Pulmonary artery endothelial cell (primary cell): ENCODE measurements around the gene AP1S3. TPM values are rescaled to one million over a fixed set of nuclear protein-coding genes. Genes with fewer than 3 reads are reported as not detected.
"Not testable (repeated sequence)": the region's sequence is repeated elsewhere in the genome, so short reads cannot be mapped to it uniquely, and the experiment has no call there.

Source experiments
- DNase-seq: peaks from one replicate; pipeline ENCODE4 v3.0.0-alpha.2; 2011; ENCODE audit warnings: low read depth, low spot score
- total RNA-seq: library from RNA; depleted of rRNA; stranded (reverse); fragments of >200 nt; gene quantifications from 2 replicates; pipeline ENCODE4 v1.2.3, GENCODE V29; 2014

AP1S3 gene
- total RNA-seq, 1 donor from 2014 or later: 3.4 TPM

DNA sequence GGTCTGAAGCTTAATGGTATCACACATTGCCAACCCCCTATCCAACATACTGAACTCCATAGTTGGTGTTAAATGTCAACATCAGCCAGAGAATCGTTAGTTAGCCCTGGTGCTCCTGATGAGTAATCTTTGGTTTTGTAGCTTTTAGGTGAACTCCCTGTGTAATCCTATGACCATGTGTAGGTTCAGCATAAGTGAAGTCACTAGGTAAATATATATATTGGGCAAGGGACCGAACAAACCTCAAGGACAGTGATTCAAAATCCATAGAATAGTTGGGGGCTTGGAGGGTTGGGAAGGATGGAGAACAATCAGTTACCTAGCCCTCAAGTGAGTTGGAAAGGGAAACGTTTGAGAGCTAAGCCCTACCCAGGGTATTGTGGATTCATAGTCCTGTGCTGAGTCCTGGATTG lies 16.0 kb upstream of the AP1S3 start:
- no peak for DNase-seq

DNA sequence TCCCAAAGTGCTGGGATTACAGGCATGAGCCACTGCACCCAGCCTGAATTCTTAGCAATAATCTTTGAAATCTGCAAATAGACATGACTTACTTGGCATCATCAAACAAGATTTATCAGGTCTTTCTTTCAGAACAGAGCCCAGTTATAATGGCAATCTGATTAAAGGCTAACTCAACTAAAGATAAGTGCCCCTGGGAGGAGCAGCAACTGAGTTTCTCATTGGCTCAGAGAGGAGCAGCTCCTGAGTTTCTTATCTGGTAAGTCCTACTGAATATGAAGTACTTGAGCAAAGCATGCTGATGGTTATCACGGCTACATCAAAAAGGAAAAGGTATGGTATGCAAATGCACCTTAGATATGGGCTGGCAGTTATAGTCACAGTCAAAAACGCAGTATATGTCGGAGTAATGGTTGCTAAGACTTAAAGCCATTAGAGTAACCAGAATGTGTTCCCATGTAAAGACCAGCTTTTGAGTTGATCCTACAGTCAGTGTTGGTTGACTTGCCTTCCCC lies 15.0 kb upstream of the AP1S3 start:
- no peak for DNase-seq

DNA sequence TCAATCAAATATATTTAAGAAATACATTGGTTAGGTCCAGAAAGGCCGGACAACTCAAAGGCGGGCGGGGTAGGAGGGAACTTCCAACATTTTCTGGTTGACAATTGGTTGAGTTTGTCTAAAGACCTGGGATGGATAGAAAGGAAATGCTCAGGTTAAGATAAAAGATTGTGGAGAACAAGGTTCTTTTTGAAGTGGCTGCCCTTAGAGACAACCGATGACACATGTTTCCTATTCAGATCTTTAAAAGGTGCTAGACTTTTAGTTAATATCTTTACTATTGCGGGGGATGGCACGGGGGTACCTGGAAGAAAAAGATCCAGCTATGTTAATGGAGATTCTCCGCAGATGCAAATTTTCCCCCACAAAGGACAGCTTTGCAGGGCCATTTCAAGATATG lies 10.0 kb upstream of the AP1S3 start:
- no peak for DNase-seq

DNA sequence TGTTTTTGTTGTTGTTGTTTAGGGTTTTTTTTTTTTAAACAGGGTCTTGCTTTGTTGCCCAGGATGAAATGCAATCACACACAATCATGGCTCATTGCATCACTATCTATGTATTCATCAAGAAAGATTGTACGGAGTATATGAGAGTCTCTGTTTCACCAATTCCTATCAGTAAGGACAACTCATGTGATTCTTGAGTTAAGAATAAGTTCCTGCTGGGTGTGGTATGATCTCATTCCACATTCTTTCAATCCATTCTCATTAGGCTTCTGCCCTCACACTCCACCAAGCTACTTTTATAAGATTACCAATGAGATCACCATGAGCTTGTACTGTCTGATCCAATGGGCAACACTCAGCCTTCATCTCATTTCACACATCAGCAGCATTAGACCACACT lies 9.1 kb upstream of the AP1S3 start:
- DNase-seq: no peak

DNA sequence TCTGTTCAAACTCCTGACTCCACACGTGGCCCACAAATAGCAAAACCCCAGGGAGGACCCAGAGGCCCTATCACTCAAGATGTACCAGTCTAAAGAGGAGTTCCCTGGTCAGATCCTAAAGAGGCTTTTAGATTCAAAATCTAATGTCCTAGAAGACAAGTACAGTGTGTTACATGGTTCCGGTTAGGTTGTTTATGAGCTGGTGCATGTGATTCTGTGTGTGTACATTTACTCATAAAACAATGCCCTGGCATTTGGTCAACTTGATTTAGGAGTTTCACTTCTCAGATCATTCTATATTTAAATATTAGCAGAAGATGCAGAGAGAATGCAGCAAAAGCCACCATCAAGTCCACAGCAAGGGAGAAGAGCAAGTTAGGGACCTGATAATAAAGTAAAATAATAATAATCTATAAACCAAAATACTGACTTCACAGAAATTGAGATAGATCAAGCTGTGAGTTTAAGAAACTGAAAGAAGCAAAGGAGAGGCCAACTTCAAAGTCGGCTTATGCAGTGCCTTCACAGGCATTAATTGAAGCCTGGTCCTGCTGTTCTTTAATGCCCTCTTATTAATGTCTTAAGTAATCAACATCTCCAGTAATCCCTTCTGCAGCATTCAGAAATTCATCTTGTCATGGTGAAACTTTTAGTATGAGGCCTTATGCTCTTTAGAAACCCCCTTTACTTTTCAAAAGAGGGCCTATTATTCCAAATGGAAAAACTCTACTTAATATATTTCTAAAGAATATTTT lies 4.2 kb upstream of the AP1S3 start:
- DNase-seq: no peak

DNA sequence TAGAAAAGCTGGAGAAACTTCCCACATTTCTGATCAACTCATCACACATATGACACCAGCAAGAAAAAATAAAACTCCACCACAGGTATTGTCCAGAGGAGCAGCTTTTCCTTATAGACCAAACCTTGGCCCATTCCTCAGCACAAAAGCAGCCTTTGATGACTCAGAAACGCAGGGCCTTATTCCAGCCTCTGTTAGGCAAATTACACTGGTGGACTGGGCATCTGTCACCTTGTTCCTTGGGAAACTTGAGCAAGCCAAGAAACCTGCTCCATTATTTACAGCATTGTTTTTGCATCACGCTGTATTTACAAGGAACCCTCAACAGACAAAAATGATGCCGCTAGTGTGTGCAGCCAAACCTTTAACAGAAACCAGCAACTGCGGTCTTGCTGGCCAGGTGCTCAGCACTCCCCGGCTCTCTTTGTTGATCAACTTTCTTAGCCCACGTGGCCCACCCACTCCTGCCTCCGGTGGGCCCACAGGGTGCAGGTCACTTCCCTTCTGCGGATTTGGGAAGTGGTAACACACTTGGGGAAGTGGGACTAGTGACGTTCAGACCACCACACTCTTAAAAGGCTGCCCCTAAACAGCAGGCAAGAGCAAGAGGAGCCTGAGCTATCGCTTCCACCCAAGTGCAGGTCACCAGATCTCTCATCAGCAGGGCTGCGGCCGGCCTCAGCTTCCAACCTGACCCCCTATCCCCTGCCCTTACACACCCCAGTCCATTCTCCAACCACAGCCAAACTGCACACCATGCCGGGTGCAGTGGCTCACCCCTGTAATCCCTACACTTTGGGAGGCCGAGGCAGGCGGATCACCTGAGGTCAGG lies 1.5 kb downstream of the AP1S3 start:
- no peak for DNase-seq

DNA sequence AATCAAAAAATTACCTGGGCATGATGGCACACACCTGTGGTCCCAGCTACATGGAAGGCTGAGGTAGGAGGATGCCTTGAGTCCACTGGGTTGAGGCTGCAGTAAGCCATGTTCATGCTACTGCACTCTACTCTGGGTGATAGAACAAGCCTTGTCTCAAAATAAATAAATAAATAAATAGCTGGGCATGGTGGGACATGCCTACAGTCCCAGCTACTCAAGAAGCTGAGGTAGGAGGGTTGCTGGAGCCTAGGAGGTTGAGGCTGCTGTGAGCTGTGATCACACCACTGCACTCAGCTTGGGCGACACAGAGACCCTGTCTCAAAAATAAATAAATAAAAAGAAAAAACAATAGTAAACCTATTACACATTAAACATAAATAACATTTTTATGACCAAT lies 3.0 kb downstream of the AP1S3 start:
- no peak for DNase-seq

DNA sequence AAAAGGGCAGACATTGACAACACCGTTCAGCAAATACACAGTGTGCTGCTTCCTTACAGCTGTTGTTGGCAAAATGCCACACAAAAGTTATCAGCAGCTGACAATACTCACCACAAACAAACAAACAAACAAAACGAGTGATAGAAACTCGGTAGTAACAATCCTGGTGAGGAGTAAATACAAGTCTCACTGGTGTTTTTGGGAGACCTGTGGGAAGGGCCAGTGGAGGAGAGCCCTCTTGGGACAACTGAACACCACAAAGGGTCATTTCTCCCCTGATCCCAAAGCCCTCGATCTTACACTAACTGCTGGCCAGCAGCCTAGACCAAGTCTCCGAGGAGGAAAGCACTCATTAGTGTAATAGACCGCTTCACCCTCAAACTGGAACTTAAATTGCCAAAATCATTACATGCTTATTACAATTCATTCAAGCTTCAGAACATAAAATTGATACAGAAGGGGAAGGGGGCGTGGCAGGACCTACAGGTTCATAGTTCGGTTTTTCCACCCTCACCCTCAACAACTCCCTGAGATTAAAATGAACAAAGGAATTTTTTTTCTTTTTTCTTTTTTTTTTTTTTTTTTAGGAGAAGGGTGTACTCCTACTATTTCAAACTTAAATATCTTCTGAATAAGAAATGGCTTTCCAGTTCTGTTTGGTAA lies 5.0 kb downstream of the AP1S3 start:
- no peak for DNase-seq

DNA sequence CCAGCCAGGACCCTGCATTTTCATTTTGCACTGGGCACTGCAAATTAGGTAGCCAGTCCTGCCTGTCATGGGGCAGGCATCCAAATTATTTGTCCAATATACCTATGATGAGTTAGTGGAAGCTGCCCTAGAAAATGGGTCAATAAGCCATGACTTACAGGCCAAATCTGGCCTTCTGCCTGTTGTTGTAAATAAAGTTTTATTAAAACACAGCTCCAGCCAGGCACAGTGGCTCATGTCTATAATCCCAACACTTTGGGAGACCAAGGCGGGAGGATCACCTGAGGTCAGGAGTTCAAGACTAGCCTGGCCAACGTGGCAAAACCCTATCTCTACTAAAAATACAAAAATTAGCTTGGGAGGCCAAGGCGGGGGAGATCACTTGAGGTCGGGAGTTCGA lies 8.3 kb downstream of the AP1S3 start:
- no peak for DNase-seq

DNA sequence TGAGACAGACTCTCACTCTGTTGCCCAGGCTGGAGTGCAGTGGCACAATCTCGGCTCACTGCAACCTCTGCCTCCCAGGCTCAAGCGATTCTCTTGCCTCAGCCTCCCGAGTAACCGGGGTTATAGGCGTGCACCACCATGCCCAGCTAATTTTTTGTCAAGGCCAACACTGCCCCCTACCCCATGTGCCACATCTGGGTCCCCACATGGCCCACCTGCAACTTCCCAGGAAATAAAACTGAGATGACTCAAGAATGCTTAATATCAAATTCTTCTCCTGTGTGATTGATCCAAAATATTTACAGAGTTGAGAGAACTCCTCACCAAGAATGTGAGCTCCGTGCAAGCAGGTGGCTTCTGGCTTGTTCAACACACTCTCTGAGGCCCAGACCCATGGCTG lies 9.1 kb downstream of the AP1S3 start:
- no peak for DNase-seq

DNA sequence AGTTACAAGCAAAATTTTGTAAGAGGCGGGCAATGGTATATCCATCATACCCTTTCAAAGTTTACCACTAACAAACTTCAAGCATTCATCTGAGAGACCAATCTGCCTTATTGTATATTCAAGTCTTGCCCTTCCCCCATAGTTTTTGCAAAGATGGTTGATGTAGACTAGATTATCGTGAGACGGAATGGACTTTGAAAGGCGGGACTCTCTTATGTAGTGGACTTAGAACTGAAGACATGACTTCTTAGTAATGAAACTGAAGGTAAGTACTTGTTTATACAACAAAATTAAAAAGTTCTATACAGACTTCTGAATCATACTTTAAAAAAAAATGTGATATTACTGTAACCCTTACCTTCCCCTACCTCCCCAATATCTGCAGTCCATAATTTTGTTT lies 10.4 kb downstream of the AP1S3 start:
- DNase-seq: no peak

DNA sequence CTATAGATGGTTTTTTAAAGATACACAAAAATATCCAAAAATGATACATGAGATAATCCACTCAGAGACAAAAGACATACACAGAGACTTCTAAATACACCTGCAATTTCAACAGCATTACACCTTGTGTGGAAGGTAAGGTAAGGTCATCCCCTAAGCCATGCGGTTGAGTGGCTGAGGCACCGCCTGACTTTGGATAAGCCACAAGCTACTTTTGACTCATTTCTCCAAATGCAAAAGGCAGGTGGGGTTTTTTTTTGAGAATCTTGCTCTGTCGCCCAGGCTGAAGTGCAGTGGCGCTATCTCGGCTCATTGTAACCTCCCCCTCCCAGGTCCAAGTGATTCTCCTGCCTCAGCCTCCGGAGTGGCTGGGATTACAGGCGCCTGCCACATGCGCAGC lies 13.1 kb downstream of the AP1S3 start:
- no peak for DNase-seq

DNA sequence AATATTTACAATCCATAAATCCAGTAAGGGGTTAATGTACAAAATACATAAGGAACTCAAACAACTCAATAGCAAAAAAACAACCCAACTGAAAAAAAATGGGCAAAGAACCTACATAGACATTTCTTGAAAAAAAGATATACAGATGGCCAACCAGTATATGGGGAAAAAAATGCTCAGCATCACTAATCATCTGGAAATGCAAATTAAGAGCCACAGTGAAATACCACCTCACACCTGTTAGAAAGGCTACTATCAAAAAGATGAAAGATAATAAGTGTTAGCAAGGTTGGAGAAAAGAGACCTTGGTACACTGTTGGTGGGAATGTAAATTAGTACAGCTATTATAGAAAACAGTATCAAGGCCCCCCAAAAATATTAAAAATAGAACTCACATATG lies 14.6 kb downstream of the AP1S3 start:
- no peak for DNase-seq

DNA sequence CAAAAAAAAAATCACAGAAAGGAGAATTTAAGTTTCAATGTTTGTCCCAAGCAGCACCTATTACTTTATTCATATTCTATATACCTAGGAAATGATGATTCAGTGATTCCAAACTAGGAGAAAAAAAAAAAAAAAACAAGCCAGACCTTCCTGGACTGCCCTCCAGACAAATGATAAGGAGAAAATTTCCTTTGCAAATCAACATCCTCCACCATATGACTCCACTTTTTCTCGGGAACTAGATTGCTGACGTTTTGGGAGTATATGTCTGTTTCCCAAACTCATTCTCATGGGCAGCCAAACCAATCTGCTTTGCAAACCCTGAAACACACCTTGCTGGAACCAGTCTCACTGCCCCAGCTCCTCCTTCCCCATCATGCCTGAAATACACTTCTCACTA lies 16.8 kb downstream of the AP1S3 start:
- no peak for DNase-seq

DNA sequence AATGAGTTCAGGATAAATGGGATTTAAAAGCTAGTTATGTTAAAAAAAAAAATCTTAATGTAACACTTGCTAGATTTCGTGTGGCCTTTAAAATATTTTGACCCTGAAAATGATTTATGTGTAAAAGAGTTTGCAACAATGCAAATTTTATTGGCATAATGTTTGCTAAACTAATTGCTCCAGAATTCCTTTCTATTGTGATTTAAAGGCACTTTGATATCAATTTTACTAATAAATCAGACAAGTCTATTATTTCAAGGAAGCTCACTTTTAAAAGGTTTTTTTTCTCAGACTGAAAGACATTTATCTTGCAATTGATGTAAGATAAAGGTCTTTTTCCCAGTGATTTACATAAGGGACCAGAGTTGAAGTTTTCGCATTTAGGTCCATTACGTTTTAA lies 17.5 kb downstream of the AP1S3 start:
- DNase-seq: no peak

DNA sequence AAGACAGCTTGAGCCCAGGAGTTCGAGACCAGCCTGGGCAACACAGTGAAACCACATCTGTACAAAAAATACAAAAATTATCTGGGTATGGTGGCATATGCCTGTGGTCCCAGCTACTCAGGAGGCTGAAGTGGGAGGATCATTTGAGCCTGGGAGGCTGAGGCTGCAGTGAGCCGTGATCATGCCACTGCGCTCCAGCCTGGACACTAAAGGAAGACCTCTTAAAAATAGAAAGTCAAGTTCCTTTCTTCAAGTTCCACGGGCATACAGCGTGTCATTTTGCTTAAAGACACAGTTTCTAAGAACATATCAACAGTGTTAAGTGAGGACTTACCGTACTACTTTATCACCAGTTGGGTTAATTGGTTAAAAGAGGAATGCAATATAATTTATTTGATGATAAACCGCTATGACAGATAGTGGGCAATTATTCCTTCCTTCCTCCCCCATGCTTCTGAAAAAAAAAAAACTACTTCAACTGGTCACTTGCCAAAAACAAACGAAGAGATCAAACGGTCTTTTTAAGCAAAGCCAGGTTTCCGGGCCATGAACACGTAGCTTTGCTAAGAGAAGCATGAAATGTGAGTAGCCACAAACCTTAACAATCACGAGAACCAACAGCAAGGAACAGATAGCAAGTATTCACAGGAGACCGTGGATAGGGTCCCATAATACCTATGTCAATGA lies 21.4 kb downstream of the AP1S3 start:
- no peak for DNase-seq

DNA sequence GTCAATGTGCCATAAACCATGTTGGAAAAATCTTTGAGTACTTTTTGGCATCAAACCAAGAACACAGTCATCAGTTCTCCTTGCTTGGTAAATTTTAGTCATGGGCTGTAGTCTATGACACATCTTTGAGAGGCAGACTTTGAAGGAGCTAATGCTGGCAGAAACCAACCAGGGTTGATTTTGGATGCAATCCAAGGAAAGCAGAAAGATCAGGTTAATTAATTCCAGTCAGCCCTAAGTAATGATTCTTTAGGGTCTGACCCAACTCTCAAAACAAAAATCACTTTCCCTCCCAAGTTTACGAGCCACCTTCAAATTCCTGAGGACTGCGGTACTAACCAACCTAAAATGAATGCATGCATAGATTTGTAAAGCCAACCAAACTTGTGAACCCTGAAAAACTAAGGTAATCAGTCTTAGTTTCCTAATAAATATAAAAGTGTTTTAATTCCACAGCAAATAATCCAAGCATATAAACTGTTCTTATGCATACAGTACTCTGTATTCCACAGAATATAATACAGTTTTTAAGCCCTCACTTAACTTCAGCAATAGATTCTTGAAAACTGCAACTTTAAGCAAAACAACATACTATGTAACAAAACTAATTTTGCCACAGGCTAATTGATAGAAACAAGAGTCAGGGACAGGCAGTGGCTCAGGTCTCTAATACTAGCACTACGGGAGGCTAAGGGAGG lies 22.0 kb downstream of the AP1S3 start:
- peak; percentile 60 for DNase-seq

DNA sequence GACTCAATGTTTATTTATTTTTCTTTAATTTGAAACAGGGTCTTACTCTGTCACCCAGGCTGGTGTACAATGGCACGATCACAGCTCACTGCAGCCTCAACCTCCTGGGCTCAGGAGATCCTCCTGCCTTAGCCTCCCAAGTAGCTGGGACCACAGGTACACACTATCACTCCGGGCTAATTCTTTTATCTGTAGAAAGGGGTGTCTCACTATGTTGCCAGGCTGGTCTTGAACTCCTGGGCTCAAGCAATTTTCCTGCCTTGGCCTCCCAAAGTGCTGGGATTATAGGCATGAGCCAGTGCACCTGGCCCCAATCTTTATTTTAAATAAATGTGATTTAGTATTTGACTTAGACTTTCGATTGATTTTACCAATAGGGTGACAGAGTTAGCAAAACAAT lies 22.6 kb downstream of the AP1S3 start:
- DNase-seq: not testable (repeated sequence)

DNA sequence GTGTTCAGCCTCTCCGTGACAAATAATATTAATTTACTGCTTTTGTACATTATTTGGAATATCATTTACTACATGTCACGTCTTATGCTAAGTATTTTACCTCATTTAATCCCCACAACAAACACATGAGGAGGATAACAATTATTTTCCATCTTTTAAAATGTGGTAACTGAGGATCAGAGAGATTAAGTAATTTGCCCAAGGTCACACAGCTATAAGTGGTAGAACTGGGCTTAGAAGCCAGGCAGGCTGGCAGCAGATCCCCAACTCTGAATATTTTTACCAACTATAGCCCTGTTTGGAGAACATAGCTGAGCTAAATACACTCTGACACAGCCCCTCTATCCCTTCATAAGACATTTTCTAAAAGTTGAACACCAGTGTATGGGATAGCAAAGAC lies 24.1 kb downstream of the AP1S3 start:
- DNase-seq: no peak

DNA sequence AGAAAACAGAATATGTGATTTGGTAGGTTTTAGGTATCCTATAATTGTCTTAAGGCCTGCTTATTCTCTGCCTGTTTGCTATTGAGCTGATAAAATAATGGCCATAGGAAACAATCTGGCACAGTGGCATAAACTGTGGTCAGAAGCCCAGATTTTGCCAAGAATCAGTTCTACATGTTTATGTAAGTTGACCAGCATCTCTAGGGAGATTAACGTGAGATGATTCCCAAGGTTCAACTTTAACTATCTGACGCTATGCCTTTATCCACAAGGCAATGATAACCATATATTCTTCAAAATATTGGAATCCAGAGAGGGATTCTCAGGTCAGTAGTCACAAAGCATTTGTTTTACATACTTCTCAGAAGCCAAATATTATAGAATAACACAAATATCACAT lies 25.6 kb downstream of the AP1S3 start:
- no peak for DNase-seq

DNA sequence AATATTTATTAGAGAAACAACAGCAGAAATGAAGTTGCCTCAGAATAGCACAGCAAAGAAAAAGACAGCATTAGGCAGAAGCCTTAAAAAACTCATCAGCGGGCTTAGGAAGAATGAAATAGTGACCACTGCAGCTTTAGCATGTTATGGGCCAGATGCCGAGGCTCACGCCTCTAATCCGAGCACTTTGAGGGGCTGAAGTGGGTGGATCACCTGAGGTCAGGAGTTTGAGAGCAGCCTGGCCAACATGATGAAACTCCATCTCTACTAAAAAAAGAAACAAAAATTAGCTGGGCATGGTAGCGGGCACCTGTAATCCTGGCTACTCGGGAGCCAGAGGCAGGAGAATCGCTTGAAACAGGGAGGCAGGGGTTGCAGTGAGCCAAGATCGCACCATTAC lies 32.4 kb downstream of the AP1S3 start:
- no peak for DNase-seq
